Neuronal stem cell (in vitro differentiated cells): ENCODE results near the gene CDC6.

Source experiments
- DNase-seq: peaks from one replicate; pipeline ENCODE4 v3.0.0-alpha.2; 2013; ENCODE audit warnings: low spot score
- H2AFZ ChIP-seq: one replicate; pipeline ENCODE4 v1.6.1; 2013; ENCODE audit warnings: mild to moderate bottlenecking, low read length, inconsistent platforms
- H2AK5ac ChIP-seq: 2 replicates; pipeline ENCODE4 v1.6.1; 2013; ENCODE audit warnings: low read depth, mild to moderate bottlenecking, inconsistent platforms, low read length, moderate library complexity, mixed read lengths
- H2BK120ac ChIP-seq: 2 replicates; pipeline ENCODE4 v1.6.1; 2013; ENCODE audit warnings: low read depth, mild to moderate bottlenecking, inconsistent platforms, low read length, moderate library complexity, mixed read lengths
- H2BK12ac ChIP-seq: one replicate; pipeline ENCODE4 v1.6.1; 2013; ENCODE audit warnings: low read length, inconsistent platforms
- H2BK15ac ChIP-seq: 2 replicates; pipeline ENCODE4 v1.6.1; 2013; ENCODE audit warnings: mild to moderate bottlenecking, low read length, inconsistent platforms, mixed read lengths
- H2BK5ac ChIP-seq: one replicate; pipeline ENCODE4 v1.6.1; 2013; ENCODE audit warnings: inconsistent platforms, mild to moderate bottlenecking, low read length, moderate library complexity
- H3K14ac ChIP-seq: one replicate; pipeline ENCODE4 v1.6.1; 2013; ENCODE audit warnings: low read length, inconsistent platforms
- H3K18ac ChIP-seq: 2 replicates; pipeline ENCODE4 v1.6.1; 2013; ENCODE audit warnings: low read length, inconsistent platforms
- H3K23ac ChIP-seq: 2 replicates; pipeline ENCODE4 v1.6.1; 2013; ENCODE audit warnings: low read depth, mild to moderate bottlenecking, mixed read lengths, low read length, inconsistent platforms; ENCODE audit not compliant: poor library complexity
- H3K27ac ChIP-seq: replicated peaks from 3 replicates; pipeline ENCODE4 v1.5.1; 2013; ENCODE audit warnings: low read length, inconsistent platforms
- H3K27me3 ChIP-seq, 3 experiments: 2 replicates each; pipeline ENCODE4 v1.6.1; 2013; ENCODE audit warnings: low read length in 3 of 3, mild to moderate bottlenecking in 2 of 3, inconsistent platforms in 1 of 3, low read depth in 1 of 3, mixed read lengths in 1 of 3, moderate library complexity in 1 of 3; ENCODE audit not compliant: control insufficient read depth in 3 of 3, insufficient read depth in 3 of 3
- H3K36me3 ChIP-seq, 2 donors: replicated peaks in 1 of 2; 2 replicates each; pipeline ENCODE4 v1.6.1; 2013; ENCODE audit warnings: low read length in 2 of 2; ENCODE audit not compliant: control insufficient read depth in 2 of 2, insufficient read depth in 2 of 2
- H3K4ac ChIP-seq: 2 replicates; pipeline ENCODE4 v1.6.1; 2013; ENCODE audit warnings: inconsistent platforms, mild to moderate bottlenecking, low read length, moderate library complexity
- H3K4me1 ChIP-seq, 2 donors: 1 replicate in 1 of 2; 2 replicates in 1 of 2; pipeline ENCODE4 v1.6.1; 2013; ENCODE audit warnings: low read length in 2 of 2, low read depth in 1 of 2; ENCODE audit not compliant: control insufficient read depth in 2 of 2, insufficient read depth in 1 of 2
- H3K4me2 ChIP-seq: one replicate; pipeline ENCODE4 v1.6.1; 2013; ENCODE audit warnings: mild to moderate bottlenecking, low read length, inconsistent platforms; ENCODE audit not compliant: insufficient read depth, poor library complexity, severe bottlenecking
- H3K4me3 ChIP-seq, 2 donors: 2 replicates each; pipeline ENCODE4 v1.5.1; 2013; ENCODE audit warnings: low read length in 2 of 2, mild to moderate bottlenecking in 2 of 2, inconsistent platforms in 1 of 2, moderate library complexity in 1 of 2
- H3K79me1 ChIP-seq: one replicate; pipeline ENCODE4 v1.6.1; 2013; ENCODE audit warnings: low read depth, mild to moderate bottlenecking, inconsistent platforms, low read length, moderate library complexity
- H3K9ac ChIP-seq: one replicate; pipeline ENCODE4 v1.6.1; 2013; ENCODE audit warnings: mild to moderate bottlenecking, low read depth, low read length, inconsistent platforms; ENCODE audit not compliant: poor library complexity
- H3K9me3 ChIP-seq, 2 donors: replicated peaks in 1 of 2; 2 replicates each; pipeline versions ENCODE3 to v1.6.1; 2013; ENCODE audit warnings: low read length in 2 of 2, mild to moderate bottlenecking in 2 of 2, inconsistent platforms in 1 of 2, low read depth in 1 of 2, mixed read lengths in 1 of 2, moderate library complexity in 1 of 2; ENCODE audit not compliant: control insufficient read depth in 2 of 2, insufficient read depth in 1 of 2
- H4K8ac ChIP-seq: one replicate; pipeline ENCODE4 v1.6.1; 2013; ENCODE audit warnings: low read depth, mild to moderate bottlenecking, inconsistent platforms, low read length, moderate library complexity
- H4K91ac ChIP-seq: one replicate; pipeline ENCODE4 v1.6.1; 2013; ENCODE audit warnings: low read length, low read depth, mild to moderate bottlenecking, inconsistent platforms; ENCODE audit not compliant: poor library complexity
- WGBS, 2 donors: extraction: QIAGEN DNeasy Blood & Tissue Kit; methylation state at CpG; one replicate each; pipeline ENCODE4 v1.1.7; 2013; ENCODE audit warnings: missing lambda C conversion rate in 2 of 2, mixed read lengths in 1 of 2; ENCODE audit not compliant: insufficient read length in 2 of 2, insufficient replicate concordance in 1 of 2; ENCODE audit errors: extremely low coverage in 2 of 2; 5-methylcytosine and 5-hydroxymethylcytosine counted together

Gene CDC6

GRCh38 chr17:40307740-40308239 lies 20.1 kb downstream of the CDC6 start:
- Histone ChIP-seq H4K91ac (no peak overlapping the region), H3K4me1 (peaks cover 20 to 27% of the 10 kb centered on the region in 2 donors), H3K36me3 (peaks cover 7 to 20% of the 10 kb centered on the region in 2 donors), H3K4ac (no peak overlapping the region), H3K27ac (no peak overlapping the region), H3K9me3 (no peaks in the 10 kb centered on the region), H3K23ac (no peak overlapping the region), H3K27me3 (no peaks in the 10 kb centered on the region), H2BK120ac (no peak overlapping the region), H3K79me1 (no peaks in the 10 kb centered on the region), H2AFZ (no peak overlapping the region), H2BK15ac (no peak overlapping the region), H3K4me3 (no peak overlapping the region), H4K8ac (no peak overlapping the region), H3K18ac (no peak overlapping the region), H2AK5ac (no peak overlapping the region), H2BK12ac (no peak overlapping the region), H3K9ac (no peak overlapping the region), H3K14ac (no peak overlapping the region), H2BK5ac (no peak overlapping the region), H3K4me2 (no peak overlapping the region)
- WGBS, 2 donors, result no CpG with 5 or more reads among the region's 3 CpGs
- DNase-seq, result no peak

DNA sequence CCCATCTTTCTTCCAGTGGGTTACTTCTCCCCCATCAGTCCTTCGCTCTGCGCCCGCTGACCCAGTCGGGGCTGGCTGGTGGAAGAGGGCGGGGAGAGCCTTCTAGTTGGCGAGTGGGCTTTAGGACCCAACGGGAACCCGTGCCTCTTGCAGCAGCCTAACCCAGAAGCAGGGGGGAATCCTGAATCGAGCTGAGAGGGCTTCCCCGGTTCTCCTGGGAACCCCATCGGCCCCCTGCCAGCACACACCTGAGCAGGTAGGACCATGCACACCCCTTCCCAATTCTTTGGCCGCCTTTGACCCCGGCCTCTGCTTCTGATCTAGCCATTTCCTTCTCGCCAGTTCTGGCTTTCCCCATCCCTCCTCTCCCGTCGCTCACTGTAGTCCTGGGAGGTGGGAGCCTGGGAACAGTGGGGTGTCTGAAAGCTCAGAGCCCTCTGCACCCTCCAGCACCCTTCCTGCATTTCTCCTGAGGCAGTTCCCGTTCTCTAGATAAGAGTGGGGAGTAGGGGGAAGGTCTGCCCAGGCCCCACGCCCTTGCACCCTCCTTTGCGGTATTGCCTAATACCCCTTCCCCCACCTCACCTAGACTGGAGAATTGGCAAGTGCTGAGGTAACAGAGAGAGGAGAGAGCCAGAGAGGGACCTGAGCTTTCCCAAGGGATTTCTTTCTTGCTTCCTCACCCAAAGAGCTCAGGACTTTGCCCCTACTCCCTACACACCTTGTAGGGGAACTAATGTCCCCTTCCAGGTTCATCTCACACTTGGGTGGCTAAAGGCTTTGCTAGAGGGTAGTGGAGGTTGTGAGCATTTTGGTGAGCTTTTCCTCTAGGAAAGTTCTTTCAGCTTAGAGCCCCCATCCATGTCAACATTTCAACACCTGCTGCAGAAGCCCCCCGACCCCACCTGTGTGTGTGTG lies 21.6 kb downstream of the CDC6 start, which contains the start of gene RARA:
TSS of gene RARA (plus strand) at position 150 of the 918 bp plus-strand sequence. CDS start 22,039 bp downstream, outside the sequence.
- no peak within 1 kb of the TSS for H2BK12ac ChIP-seq
- no peak within 1 kb of the TSS for H2BK120ac ChIP-seq
- H3K9ac ChIP-seq, result peak within 1 kb of the TSS; percentile 84
- H3K27me3 ChIP-seq, result no peaks in the 10 kb centered on the region
- H3K36me3 ChIP-seq, result peaks cover 0 to 5% of the 10 kb centered on the region in 2 donors
- peak within 1 kb of the TSS; percentile 42 to 82 for H3K4me3 ChIP-seq
- no peak within 1 kb of the TSS for H3K23ac ChIP-seq
- no peaks in the 10 kb centered on the region for H3K9me3 ChIP-seq
- H3K18ac ChIP-seq, result peak within 1 kb of the TSS; percentile 69
- H3K4me1 ChIP-seq, result peaks cover 20 to 27% of the 10 kb centered on the region in 2 donors
- H4K91ac ChIP-seq, result no peak within 1 kb of the TSS
- DNase-seq, result no peak
- no peak within 1 kb of the TSS for H2AK5ac ChIP-seq
- no peak within 1 kb of the TSS for H2BK15ac ChIP-seq
- H3K79me1 ChIP-seq, result no peaks in the 10 kb centered on the region
- H3K27ac ChIP-seq, result no peak within 1 kb of the TSS
- peak within 1 kb of the TSS; percentile 72 for H3K4me2 ChIP-seq
- no peak within 1 kb of the TSS for H3K4ac ChIP-seq
- H3K14ac ChIP-seq, result no peak within 1 kb of the TSS
- H2AFZ ChIP-seq, result peak within 1 kb of the TSS; percentile 89
- no peak within 1 kb of the TSS for H4K8ac ChIP-seq
- no peak within 1 kb of the TSS for H2BK5ac ChIP-seq
- no CpG with 5 or more reads among the region's 20 CpGs for WGBS, 2 donors

GRCh38 chr17:40309949-40310510 lies 22.4 kb downstream of the CDC6 start:
- Histone ChIP-seq H3K79me1 (peaks cover 2% of the 10 kb centered on the region), H2BK15ac (no peak overlapping the region), H3K4ac (no peak overlapping the region), H3K14ac (no peak overlapping the region), H3K27me3 (no peaks in the 10 kb centered on the region), H2AK5ac (no peak overlapping the region), H2BK5ac (no peak overlapping the region), H4K8ac (no peak overlapping the region), H3K23ac (no peak overlapping the region), H2BK120ac (no peak overlapping the region), H3K4me1 (peaks cover 20 to 27% of the 10 kb centered on the region in 2 donors), H3K9ac (no peak overlapping the region), H3K9me3 (no peaks in the 10 kb centered on the region), H2AFZ (no peak overlapping the region), H3K4me3 (no peak overlapping the region), H3K36me3 (peaks cover 0 to 3% of the 10 kb centered on the region in 2 donors), H3K4me2 (no peak overlapping the region), H3K27ac (no peak overlapping the region), H3K18ac (no peak overlapping the region), H2BK12ac (no peak overlapping the region), H4K91ac (no peak overlapping the region)
- DNase-seq, result no peak
- no CpG with 5 or more reads among the region's 2 CpGs for WGBS, 2 donors

DNA sequence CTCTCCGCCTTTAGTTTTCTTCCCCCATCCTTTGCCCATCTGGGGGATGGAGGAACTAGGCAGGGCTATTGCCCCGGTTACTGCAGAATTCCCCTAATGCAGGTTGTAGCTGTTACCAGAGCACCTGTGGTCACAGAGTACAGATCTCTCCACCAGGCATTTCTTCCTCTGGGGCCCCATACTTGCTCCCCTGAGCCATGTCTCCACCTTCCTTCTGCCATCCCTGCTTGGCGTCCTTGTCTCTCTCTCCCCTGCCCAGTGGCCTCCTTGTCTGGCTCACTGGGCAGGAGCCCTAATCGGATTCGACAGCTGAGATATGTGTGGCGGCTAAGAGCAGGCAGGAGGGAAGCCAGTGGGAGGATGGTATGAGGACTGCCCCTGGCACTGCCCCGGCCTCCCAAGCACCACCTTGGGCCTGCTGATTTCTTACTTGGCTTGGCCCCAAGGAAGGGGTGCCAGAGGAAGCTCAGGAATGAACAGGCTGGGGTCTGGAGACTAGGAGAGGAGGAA lies 23.3 kb downstream of the CDC6 start:
- Histone ChIP-seq H3K4me2 (no peak overlapping the region), H3K27ac (no peak overlapping the region), H3K9ac (no peak overlapping the region), H3K14ac (no peak overlapping the region), H3K18ac (no peak overlapping the region), H3K4ac (no peak overlapping the region), H3K4me1 (peaks cover 20 to 31% of the 10 kb centered on the region in 2 donors), H3K27me3 (no peaks in the 10 kb centered on the region), H2BK120ac (no peak overlapping the region), H3K36me3 (no peaks in the 10 kb centered on the region), H2AK5ac (peak overlapping the region; percentile 2), H3K4me3 (no peak overlapping the region), H2BK5ac (no peak overlapping the region), H3K79me1 (peaks cover 2% of the 10 kb centered on the region), H4K91ac (no peak overlapping the region), H4K8ac (peak overlapping the region; percentile 52), H3K23ac (no peak overlapping the region), H3K9me3 (no peaks in the 10 kb centered on the region), H2AFZ (no peak overlapping the region), H2BK12ac (no peak overlapping the region), H2BK15ac (no peak overlapping the region)
- no CpG with 5 or more reads among the region's 7 CpGs for WGBS, 2 donors
- DNase-seq, result no peak
